ENCODE measurements around the gene IL13. TPM values are rescaled to one million over a fixed set of nuclear protein-coding genes. Genes with fewer than 3 reads are reported as not detected.
"Not testable (repeated sequence)": the region's sequence is repeated elsewhere in the genome, so short reads cannot be mapped to it uniquely, and the experiment has no call there.

The IL13 gene
- total RNA-seq, 1 donor from 2014 or later = not detected

- H3K27me3 Mint-ChIP-seq (ENCODE audit: low read depth) = no peaks in the 10 kb centered on the region
- DNase-seq (ENCODE audit: low read depth, low spot score) = no peak
- H3K36me3 Mint-ChIP-seq (ENCODE audit: low read depth) = peaks cover 3% of the 10 kb centered on the region
- no peaks in the 10 kb centered on the region for H3K4me1 Mint-ChIP-seq
- no peak for TF ChIP-seq CTCF (conservative IDR thresholded peaks at IDR 0.05)
- H3K9me3 Mint-ChIP-seq = no peaks in the 10 kb centered on the region
- no peak overlapping the region for H3K27ac Mint-ChIP-seq (ENCODE audit: unreplicated experiment)
- no peak overlapping the region for H3K4me3 Mint-ChIP-seq
Measured at GRCh38 chr5:132688536-132689339, 30.8 kb downstream of the IL13 start.

GRCh38 chr5:132689513-132689912, 31.5 kb downstream of the IL13 start:
- no peak for TF ChIP-seq CTCF (conservative IDR thresholded peaks at IDR 0.05)
- no peak overlapping the region for H3K4me3 Mint-ChIP-seq
- peaks cover 3% of the 10 kb centered on the region for H3K36me3 Mint-ChIP-seq (ENCODE audit: low read depth)
- H3K27me3 Mint-ChIP-seq (ENCODE audit: low read depth) = no peaks in the 10 kb centered on the region
- no peak for DNase-seq (ENCODE audit: low read depth, low spot score)
- H3K9me3 Mint-ChIP-seq = no peaks in the 10 kb centered on the region
- H3K27ac Mint-ChIP-seq (ENCODE audit: unreplicated experiment) = no peak overlapping the region
- no peaks in the 10 kb centered on the region for H3K4me1 Mint-ChIP-seq

- Mint-ChIP-seq H3K36me3 (ENCODE audit: low read depth) (peaks cover 3% of the 10 kb centered on the region), H3K27ac (ENCODE audit: unreplicated experiment) (no peak overlapping the region), H3K4me3 (no peak overlapping the region), H3K9me3 (no peaks in the 10 kb centered on the region), H3K27me3 (ENCODE audit: low read depth) (no peaks in the 10 kb centered on the region), H3K4me1 (no peaks in the 10 kb centered on the region)
- DNase-seq (ENCODE audit: low read depth, low spot score) = no peak
- no peak for TF ChIP-seq CTCF (conservative IDR thresholded peaks at IDR 0.05)
Measured at GRCh38 chr5:132690156-132690555, 32.2 kb downstream of the IL13 start.

- H3K9me3 Mint-ChIP-seq; H3K4me1 Mint-ChIP-seq; H3K27ac Mint-ChIP-seq (ENCODE audit: unreplicated experiment); H3K27me3 Mint-ChIP-seq (ENCODE audit: low read depth); H3K36me3 Mint-ChIP-seq (ENCODE audit: low read depth); H3K4me3 Mint-ChIP-seq; DNase-seq (ENCODE audit: low read depth, low spot score): not testable (repeated sequence)
Measured at GRCh38 chr5:132691755-132692631, 34.0 kb downstream of the IL13 start.

GRCh38 chr5:132692632-132692967, 34.6 kb downstream of the IL13 start:
- no peaks in the 10 kb centered on the region for H3K27me3 Mint-ChIP-seq (ENCODE audit: low read depth)
- H3K27ac Mint-ChIP-seq (ENCODE audit: unreplicated experiment) = no peak overlapping the region
- no peaks in the 10 kb centered on the region for H3K4me1 Mint-ChIP-seq
- H3K36me3 Mint-ChIP-seq (ENCODE audit: low read depth) = peaks cover 3% of the 10 kb centered on the region
- no peak for TF ChIP-seq CTCF (conservative IDR thresholded peaks at IDR 0.05)
- DNase-seq (ENCODE audit: low read depth, low spot score) = no peak
- H3K9me3 Mint-ChIP-seq = no peaks in the 10 kb centered on the region
- no peak overlapping the region for H3K4me3 Mint-ChIP-seq

GRCh38 chr5:132695956-132696355, 38.0 kb downstream of the IL13 start:
- H3K27me3 Mint-ChIP-seq (ENCODE audit: low read depth) = no peaks in the 10 kb centered on the region
- no peak for TF ChIP-seq CTCF (conservative IDR thresholded peaks at IDR 0.05)
- DNase-seq (ENCODE audit: low read depth, low spot score) = no peak
- H3K36me3 Mint-ChIP-seq (ENCODE audit: low read depth) = peaks cover 18% of the 10 kb centered on the region
- H3K4me3 Mint-ChIP-seq = no peak overlapping the region
- no peaks in the 10 kb centered on the region for H3K4me1 Mint-ChIP-seq
- H3K27ac Mint-ChIP-seq (ENCODE audit: unreplicated experiment) = no peak overlapping the region
- no peaks in the 10 kb centered on the region for H3K9me3 Mint-ChIP-seq

Data from neural crest cell (in vitro differentiated cells).